A549 treated with GW870086 at 1 μM for 4 hours (cell line): Measurements from ENCODE around the gene GABRB1. TPM values are rescaled to one million over a fixed set of nuclear protein-coding genes. Genes with fewer than 3 reads are reported as not detected.

ENCODE experiments used
- total RNA-seq: library from RNA; stranded (reverse); fragments of 200-300 nt; extraction: Qiagen RNA extraction; gene quantifications from 5 replicates; pipeline ENCODE4 v1.2.3, GENCODE V29; 2022; ENCODE audit warnings: low read depth

The GABRB1 gene
- total RNA-seq, result not detected in 5 replicates

GRCh38 chr4:47031011-47031678 lies at the start of gene GABRB1:
Gene GABRB1 (plus strand): TSS chr4:47031567.

DNA sequence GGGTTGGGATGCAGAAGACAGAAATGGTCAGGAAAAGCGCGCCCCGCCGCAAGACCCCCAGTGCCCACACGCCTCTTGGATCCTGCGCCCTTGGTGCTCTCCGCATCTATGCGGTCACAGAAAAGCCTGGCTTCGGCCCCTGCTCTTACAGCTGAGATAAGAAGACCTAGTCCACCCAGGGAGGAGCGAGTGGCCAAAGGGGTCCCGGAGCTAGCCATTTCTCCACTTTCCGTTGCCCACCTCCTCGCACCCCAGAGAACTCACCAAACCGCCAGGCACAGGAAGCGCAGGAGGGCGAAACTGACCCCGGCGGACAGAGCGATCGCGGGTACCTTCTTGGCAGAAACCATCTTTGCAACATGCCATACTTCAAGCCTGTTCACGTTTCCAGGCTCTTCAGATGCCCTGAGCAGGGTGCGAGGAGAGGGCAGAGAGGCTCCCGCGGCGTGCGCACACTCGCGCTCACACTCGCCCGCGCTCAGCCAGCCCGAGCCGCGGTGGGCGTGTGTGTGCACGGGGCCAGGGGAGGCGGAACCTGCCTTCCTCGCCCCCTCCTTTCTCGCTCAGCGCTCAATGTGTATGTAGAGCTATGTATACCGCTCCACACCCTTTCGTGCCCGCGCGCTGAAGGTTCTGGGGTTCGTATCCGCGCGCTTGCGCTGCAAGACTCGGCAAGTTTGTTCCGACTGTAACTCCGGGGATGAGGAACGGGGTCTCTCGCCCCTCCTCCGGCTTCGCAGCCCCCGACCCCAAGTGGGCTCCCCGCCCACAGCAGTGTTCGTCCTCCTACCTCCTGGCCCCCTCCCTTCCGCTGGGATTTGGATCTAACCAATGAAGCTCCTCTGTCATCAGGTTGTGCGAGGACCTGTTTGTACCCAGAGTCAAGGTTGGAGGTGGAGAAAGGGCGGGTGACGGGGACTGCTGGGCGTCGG lies 38.0 kb upstream of the GABRB1 start, which contains the start of gene GABRA4:
Gene GABRA4 (minus strand): TSS at position 507 of the 932 bp plus-strand sequence. CDS start 157 bp downstream, at position 350.

DNA sequence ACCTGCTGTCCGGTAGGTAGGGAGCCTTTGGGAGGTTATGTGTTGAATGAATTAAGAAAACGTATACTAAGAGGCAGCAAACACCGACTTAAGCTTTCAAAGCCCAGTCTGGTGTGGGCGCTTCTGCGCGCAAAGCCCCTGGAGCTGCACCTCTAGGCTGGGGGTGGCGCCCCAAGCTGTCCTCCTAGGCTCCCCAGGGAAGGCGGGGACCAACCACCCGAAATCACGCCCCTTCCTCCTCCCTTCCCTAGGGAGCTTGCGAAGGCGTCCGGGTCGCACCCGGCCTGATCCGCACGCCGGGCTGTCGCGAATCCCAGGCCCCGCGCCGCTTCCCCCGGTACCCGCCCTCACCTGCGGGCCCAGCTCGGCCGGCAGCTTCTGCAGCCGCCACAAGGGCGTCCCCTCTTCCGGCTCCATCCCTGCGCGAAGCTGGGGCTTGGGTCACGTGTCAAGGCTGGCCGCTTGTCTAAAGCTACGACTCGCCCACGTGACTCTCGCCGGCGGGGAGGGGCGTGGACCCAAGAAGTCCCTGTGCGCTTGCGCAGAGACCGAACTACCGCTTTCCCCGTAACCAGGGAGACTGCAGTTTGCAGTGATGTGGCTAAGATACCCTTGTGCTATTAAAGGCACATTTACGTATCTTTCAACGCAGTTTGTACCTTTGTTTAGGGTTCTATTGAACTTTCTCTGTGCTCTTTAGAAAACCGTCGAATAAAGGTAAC lies 432.0 kb downstream of the GABRB1 start, which contains the start of gene COMMD8:
Gene COMMD8 (minus strand): TSS at position 468 of the 722 bp plus-strand sequence. CDS start 51 bp downstream, at position 417.

Other genes starting within 250 kb of the GABRB1 start
- gene COX7B2, start 122.3 kb upstream of the GABRB1 start, total RNA-seq, result not detected in 5 replicates
- gene GABRA4, start 38.0 kb upstream of the GABRB1 start, total RNA-seq, result not detected in 5 replicates